IMR-90 (cell line): Measurements from ENCODE around the gene RPTOR. TPM values are rescaled to one million over a fixed set of nuclear protein-coding genes. Genes with fewer than 3 reads are reported as not detected.

Experiments used
- ATAC-seq: fragments of 200-7000 bp; cut with Tn5 transposase; 2 replicates; pipeline ENCODE4 v1.9.1; 2020; ENCODE audit warnings: low read depth, mild to moderate bottlenecking, moderate library complexity
- BruUV-seq: library from RNA; stranded (reverse); fragments of 400-500 nt; replicated peaks from 2 replicates; lab custom pipeline; 2021; lab: Mats Ljungman, UMichigan
- CTCF ChIA-PET: fragments of 300-600 bp; formaldehyde crosslinking; extraction: SDS; loops from one replicate; lab custom pipeline; 2021; ENCODE audit warnings: antibody characterized with exemption; lab: Yijun Ruan, JAX
- POLR2A ChIA-PET: fragments of 300-600 bp; sonication (Branson Sonifier 250); formaldehyde crosslinking; loops from one replicate; lab custom pipeline; 2022; ENCODE audit warnings: antibody characterized with exemption; ENCODE audit not compliant: unreplicated experiment; lab: Charles Lee
- DNase-seq: peaks from one replicate; pipeline ENCODE4 v3.0.0; 2013
- H2AFZ ChIP-seq: replicated peaks from 2 replicates; pipeline ENCODE3; 2013; ENCODE audit warnings: low read length, mild to moderate bottlenecking; ENCODE audit not compliant: poor library complexity
- H2AK5ac ChIP-seq: 2 replicates; pipeline ENCODE4 v1.6.1; 2013; ENCODE audit warnings: low read depth, low read length, inconsistent platforms
- H2AK9ac ChIP-seq: replicated peaks from 2 replicates; pipeline ENCODE3; 2013; ENCODE audit warnings: mild to moderate bottlenecking, low read depth, low read length, moderate library complexity; ENCODE audit not compliant: poor library complexity
- H2BK120ac ChIP-seq: 2 replicates; pipeline ENCODE4 v1.6.1; 2013; ENCODE audit warnings: low read depth, low read length, inconsistent platforms
- H2BK15ac ChIP-seq: 3 replicates; pipeline ENCODE4 v1.6.1; 2013; ENCODE audit warnings: low read depth, low read length, inconsistent platforms
- H2BK20ac ChIP-seq: 2 replicates; pipeline ENCODE4 v1.6.1; 2013; ENCODE audit warnings: low read depth, mild to moderate bottlenecking, inconsistent platforms, low read length, moderate library complexity
- H2BK5ac ChIP-seq: 2 replicates; pipeline ENCODE4 v1.6.1; 2013; ENCODE audit warnings: mild to moderate bottlenecking, low read depth, low read length, inconsistent platforms; ENCODE audit not compliant: poor library complexity, severe bottlenecking
- H3K14ac ChIP-seq: replicated peaks from 2 replicates; pipeline ENCODE4 v1.6.1; 2013; ENCODE audit warnings: low read depth, low read length, inconsistent platforms
- H3K18ac ChIP-seq: 2 replicates; pipeline ENCODE4 v1.6.1; 2013; ENCODE audit warnings: low read depth, low read length, control low read depth
- H3K23ac ChIP-seq: 2 replicates; pipeline ENCODE4 v1.6.1; 2013; ENCODE audit warnings: low read depth, low read length, inconsistent platforms
- H3K27ac ChIP-seq: 2 replicates; pipeline ENCODE4 v1.5.1; 2013; ENCODE audit warnings: mild to moderate bottlenecking, control low read depth, low read length; ENCODE audit not compliant: insufficient read depth
- H3K27me3 ChIP-seq: 2 replicates; pipeline ENCODE4 v1.6.1; 2013; ENCODE audit warnings: low read length; ENCODE audit not compliant: control insufficient read depth, insufficient read depth
- H3K36me3 ChIP-seq: 2 replicates; pipeline ENCODE4 v1.6.1; 2013; ENCODE audit warnings: low read length, mixed read lengths; ENCODE audit not compliant: control insufficient read depth, insufficient read depth
- H3K4ac ChIP-seq: 2 replicates; pipeline ENCODE4 v1.6.1; 2013; ENCODE audit warnings: low read depth, low read length, inconsistent platforms
- H3K4me1 ChIP-seq: 2 replicates; pipeline ENCODE4 v1.6.1; 2013; ENCODE audit warnings: low read length, mixed read lengths; ENCODE audit not compliant: control insufficient read depth, insufficient read depth
- H3K4me2 ChIP-seq: 2 replicates; pipeline ENCODE4 v1.6.1; 2013; ENCODE audit warnings: low read depth, mild to moderate bottlenecking, control low read depth, low read length, moderate library complexity
- H3K4me3 ChIP-seq: 2 replicates; pipeline ENCODE4 v1.5.1; 2013; ENCODE audit warnings: low read depth, mild to moderate bottlenecking, control low read depth, low read length, moderate library complexity; ENCODE audit not compliant: insufficient read depth
- H3K56ac ChIP-seq: 2 replicates; pipeline ENCODE4 v1.6.1; 2013; ENCODE audit warnings: low read length, inconsistent platforms; ENCODE audit not compliant: insufficient read depth; ENCODE audit errors: extremely low read depth
- H3K79me1 ChIP-seq, 2 experiments: 2 replicates each; pipeline ENCODE4 v1.6.1; 2013; ENCODE audit warnings: low read length in 2 of 2, inconsistent platforms in 1 of 2, low read depth in 1 of 2
- H3K9ac ChIP-seq: 2 replicates; pipeline ENCODE4 v1.6.1; 2013; ENCODE audit warnings: low read depth, low read length, control low read depth
- H3K9me1 ChIP-seq: 2 replicates; pipeline ENCODE4 v1.6.1; 2013; ENCODE audit warnings: low read length, inconsistent platforms; ENCODE audit not compliant: insufficient read depth
- H3K9me3 ChIP-seq: 2 replicates; pipeline ENCODE4 v1.6.1; 2013; ENCODE audit warnings: low read length; ENCODE audit not compliant: control insufficient read depth, insufficient read depth
- H4K20me1 ChIP-seq: 2 replicates; pipeline ENCODE4 v1.6.1; 2013; ENCODE audit warnings: low read length, inconsistent platforms; ENCODE audit not compliant: insufficient read depth
- H4K5ac ChIP-seq: 2 replicates; pipeline ENCODE4 v1.6.1; 2013; ENCODE audit warnings: mild to moderate bottlenecking, low read depth, low read length, control low read depth
- H4K8ac ChIP-seq, 2 experiments: 2 replicates each; pipeline ENCODE4 v1.6.1; 2013; ENCODE audit warnings: low read depth in 2 of 2, low read length in 2 of 2, control low read depth in 1 of 2, inconsistent platforms in 1 of 2
- H4K91ac ChIP-seq: 2 replicates; pipeline ENCODE4 v1.6.1; 2013; ENCODE audit warnings: low read depth, low read length, inconsistent platforms; ENCODE audit not compliant: insufficient read depth
- BHLHE40 ChIP-seq: fragments of 150-350 bp; IDR thresholded peaks from 2 replicates; pipeline ENCODE4 v1.6.1; 2016; ENCODE audit warnings: mild to moderate bottlenecking, low read depth, low read length
- CEBPB ChIP-seq: IDR thresholded peaks from 2 replicates; pipeline ENCODE4 v1.6.1; 2012; ENCODE audit warnings: low read depth, low read length, improper control_type of control experiment
- CHD1 ChIP-seq: IDR thresholded peaks from 2 replicates; pipeline ENCODE4 v1.6.1; 2012; ENCODE audit warnings: low read depth, low read length, improper control_type of control experiment
- CTCF ChIP-seq: conservative IDR thresholded peaks from 2 replicates; pipeline ENCODE4 v1.5.1; 2012; ENCODE audit warnings: mild to moderate bottlenecking, low read depth, low read length, improper control_type of control experiment
- ELK1 ChIP-seq: fragments of 150-350 bp; IDR thresholded peaks from 2 replicates; pipeline ENCODE4 v1.6.1; 2016; ENCODE audit warnings: low read depth, mild to moderate bottlenecking, low read length, moderate library complexity, borderline replicate concordance
- FOS ChIP-seq: fragments of 150-350 bp; IDR thresholded peaks from 2 replicates; pipeline ENCODE4 v1.6.1; 2016; ENCODE audit warnings: low read depth, low read length
- MXI1 ChIP-seq: IDR thresholded peaks from 2 replicates; pipeline ENCODE4 v1.6.1; 2012; ENCODE audit warnings: low read depth, mild to moderate bottlenecking, low read length, moderate library complexity, borderline replicate concordance
- NFE2L2 ChIP-seq: fragments of 150-350 bp; IDR thresholded peaks from 2 replicates; pipeline ENCODE4 v1.6.1; 2016; ENCODE audit warnings: low read depth, mild to moderate bottlenecking, low read length
- POLR2A ChIP-seq: IDR thresholded peaks from 2 replicates; pipeline ENCODE4 v1.6.1; 2012; ENCODE audit warnings: mild to moderate bottlenecking, low read depth, low read length
- RAD21 ChIP-seq: IDR thresholded peaks from 2 replicates; pipeline ENCODE4 v1.6.1; 2012; ENCODE audit warnings: low read length, improper control_type of control experiment
- RCOR1 ChIP-seq: IDR thresholded peaks from 2 replicates; pipeline ENCODE4 v1.6.1; 2012; ENCODE audit warnings: mild to moderate bottlenecking, low read length, improper control_type of control experiment; ENCODE audit not compliant: insufficient replicate concordance
- RFX5 ChIP-seq: IDR thresholded peaks from 2 replicates; pipeline ENCODE4 v1.8.0; 2012; ENCODE audit warnings: low read depth, mild to moderate bottlenecking, low read length, moderate library complexity
- SMC3 ChIP-seq: fragments of 150-350 bp; IDR thresholded peaks from 2 replicates; pipeline ENCODE4 v1.6.1; 2016; ENCODE audit warnings: low read depth, mild to moderate bottlenecking, antibody characterized with exemption, low read length, moderate library complexity
- USF2 ChIP-seq: fragments of 150-350 bp; IDR thresholded peaks from 2 replicates; pipeline ENCODE4 v1.6.1; 2017; ENCODE audit warnings: mild to moderate bottlenecking, antibody characterized with exemption, low read length, low read depth
- WGBS, 2 experiments: methylation state at CpG; one replicate each; pipeline versions ENCODE4 v1.1.5 to v1.1.7; 2013; ENCODE audit warnings: missing lambda C conversion rate in 2 of 2; ENCODE audit not compliant: insufficient read length in 1 of 2; ENCODE audit errors: extremely low coverage in 2 of 2; 5-methylcytosine and 5-hydroxymethylcytosine counted together
- dilution Hi-C: fragments of 300-500 bp; cut with HindIII; formaldehyde crosslinking; loops from one replicate; pipeline ENCODE4 v1.14.3; 2018; ENCODE audit warnings: low sequenced_read_pairs; ENCODE audit not compliant: unreplicated experiment
- in situ Hi-C: fragments of 300-500 bp; cut with MboI; formaldehyde crosslinking; loops from 3 replicates; pipeline ENCODE4 v1.14.3; 2019; ENCODE audit warnings: low sequenced_read_pairs, inconsistent platforms, mixed read lengths
- intact Hi-C: fragments of 100-400 bp; cut with micrococcal nuclease; formaldehyde crosslinking; loops from 2 replicates; pipeline ENCODE4 v1.10.0; 2022
- polyA plus RNA-seq, 3 experiments: library from polyadenylated mRNA; depleted of rRNA; stranded (reverse); fragments of >200 nt; gene quantifications; 2 replicates each; pipeline ENCODE4 v1.2.3, GENCODE V29; 2012; ENCODE audit warnings: low replicate concordance in 1 of 3
- total RNA-seq: library from RNA; depleted of rRNA; stranded (reverse); fragments of >200 nt; gene quantifications from 2 replicates; pipeline ENCODE4 v1.2.3, GENCODE V29; 2012

The RPTOR gene
- total and polyA plus RNA-seq, 2 of the 4 experiments (the other 2 are of a cell fraction): 10.8 to 14.7 TPM

GRCh38 chr17:81012574-81013447 is 468.2 kb downstream of the RPTOR start:
- POLR2A ChIA-PET: no interaction called here

More at GRCh38 chr17:81012574-81013447, 468.2 kb downstream of the RPTOR start:
- H4K5ac ChIP-seq: peak overlapping the region; percentile 72
- no TSS peak for BruUV-seq
- H3K4me1 ChIP-seq: peaks cover 4% of the 10 kb centered on the region
- H3K4ac ChIP-seq: peak overlapping the region; percentile 29
- no peaks in the 10 kb centered on the region for H3K79me1 ChIP-seq
- H3K9me1 ChIP-seq: no peaks in the 10 kb centered on the region
- H3K56ac ChIP-seq: no peak overlapping the region
- in situ Hi-C loops: no loop called here
- WGBS, 2 experiments: 40% methylated on average over 3 of the region's 13 CpGs; no CpG with 5 or more reads in 1 of the 2 experiments
- dilution Hi-C loops: no loop called here
- intact Hi-C loops: no loop called here
- H2AK9ac ChIP-seq: peak overlapping the region; percentile 85
- H3K18ac ChIP-seq: peak overlapping the region; percentile 41; the same call in 1 of the 2 replicates
- peak overlapping the region; percentile 40; the same call in 1 of the 3 replicates for H2BK15ac ChIP-seq
- no peak overlapping the region for H3K9ac ChIP-seq
- no peaks in the 10 kb centered on the region for H3K36me3 ChIP-seq
- H4K8ac ChIP-seq: peak overlapping the region; percentile 53 to 88; a peak in 3 of 4 replicates
- CTCF ChIA-PET: no interaction called here
- H2AFZ ChIP-seq: peak overlapping the region; percentile 67
- H3K4me3 ChIP-seq: no peak overlapping the region
- peak overlapping the region; percentile 78; the same call in 1 of the 2 replicates for H4K91ac ChIP-seq
- ATAC-seq (no peak; the same call in 1 of the 2 replicates), DNase-seq (no peak)
- no peak overlapping the region for H3K23ac ChIP-seq
- H3K9me3 ChIP-seq: peaks cover 11% of the 10 kb centered on the region; the same call in 1 of the 2 replicates
- peak overlapping the region; percentile 24; the same call in 1 of the 2 replicates for H2AK5ac ChIP-seq
- peak overlapping the region; percentile 65; the same call in 1 of the 2 replicates for H2BK120ac ChIP-seq
- TF ChIP-seq RAD21 (no peak), NFE2L2 (no peak), FOS (no peak), POLR2A (no peak), ELK1 (no peak), CHD1 (no peak), MXI1 (no peak), CEBPB (no peak), RCOR1 (no peak), RFX5 (no peak), SMC3 (no peak), USF2 (no peak), CTCF (no peak), BHLHE40 (no peak)
- H2BK20ac ChIP-seq: no peak overlapping the region
- no peak overlapping the region for H3K4me2 ChIP-seq
- no peak overlapping the region; the same call in 1 of the 2 replicates for H3K14ac ChIP-seq
- no peaks in the 10 kb centered on the region for H4K20me1 ChIP-seq
- H3K27ac ChIP-seq: no peak overlapping the region
- no peak overlapping the region for H2BK5ac ChIP-seq
- H3K27me3 ChIP-seq: peaks cover 2% of the 10 kb centered on the region; the same call in 1 of the 2 replicates
